Activated CD8-positive, alpha-beta T cell treated with anti-CD3 and anti-CD28 coated beads for 36 hours (primary cell): ENCODE measurements around the gene STK24. TPM values are rescaled to one million over a fixed set of nuclear protein-coding genes. Genes with fewer than 3 reads are reported as not detected.

ENCODE experiments used
- ATAC-seq: fragments of 200-7000 bp; cut with Tn5 transposase; one replicate; pipeline ENCODE4 v1.10.0; 2021; ENCODE audit warnings: mild to moderate bottlenecking, moderate library complexity
- CTCF ChIA-PET: fragments of 350-600 bp; sonication (Branson Sonifier 250); formaldehyde crosslinking; loops from one replicate; lab custom pipeline; 2021; ENCODE audit warnings: antibody characterized with exemption; lab: Charles Lee
- POLR2A ChIA-PET: fragments of 350-600 bp; sonication (Branson Sonifier 250); formaldehyde crosslinking; loops from one replicate; lab custom pipeline; 2021; ENCODE audit warnings: antibody characterized with exemption; lab: Charles Lee
- DNase-seq: peaks from one replicate; pipeline ENCODE4 v3.0.0-alpha.2; 2020
- H3K27ac Mint-ChIP-seq: one replicate; pipeline ENCODE4 v1.8.0; 2021; ENCODE audit warnings: mild to moderate bottlenecking, mixed read lengths
- H3K27me3 Mint-ChIP-seq: one replicate; pipeline ENCODE4 v1.8.0; 2021; ENCODE audit warnings: mixed read lengths
- H3K36me3 Mint-ChIP-seq: one replicate; pipeline ENCODE4 v1.8.0; 2021; ENCODE audit warnings: low read depth, mixed read lengths
- H3K4me1 Mint-ChIP-seq: one replicate; pipeline ENCODE4 v1.8.0; 2021; ENCODE audit warnings: low read depth, mixed read lengths
- H3K4me3 Mint-ChIP-seq: one replicate; pipeline ENCODE4 v1.8.0; 2021; ENCODE audit warnings: mild to moderate bottlenecking, moderate library complexity, mixed read lengths
- H3K9me3 Mint-ChIP-seq: one replicate; pipeline ENCODE4 v1.8.0; 2021; ENCODE audit warnings: mixed read lengths
- CTCF ChIP-seq: fragments of 200-600 bp; IDR thresholded peaks from one replicate; pipeline ENCODE4 v1.8.0; 2022; ENCODE audit warnings: antibody characterized with exemption, mild to moderate bottlenecking
- intact Hi-C: fragments of 100-400 bp; cut with micrococcal nuclease; formaldehyde crosslinking; loops from one replicate; pipeline ENCODE4 v1.10.0; 2022
- total RNA-seq, 2 experiments: library from RNA; stranded (reverse); gene quantifications; one replicate each; pipeline ENCODE4 v1.2.3, GENCODE V29; 2021

STK24 gene
- total RNA-seq, 2 experiments from 2014 or later: 118 TPM

GRCh38 chr13:98473788-98474144, 103.1 kb downstream of the STK24 start:
- Mint-ChIP-seq H3K4me1 (peaks cover 54% of the 10 kb centered on the region), H3K4me3 (no peak overlapping the region), H3K27ac (peak overlapping the region; percentile 35), H3K9me3 (no peaks in the 10 kb centered on the region), H3K36me3 (peaks cover 61% of the 10 kb centered on the region), H3K27me3 (no peaks in the 10 kb centered on the region)
- DNase-seq (no peak), ATAC-seq (no peak)
- CTCF ChIA-PET: interaction anchor here (4.1 kb wide), 1 partner anchor 179 kb away, joined by 18 read pairs; no protein-coding TSS in a partner anchor
- intact Hi-C loops: no loop called here
- POLR2A ChIA-PET: no interaction called here
- no peak for TF ChIP-seq CTCF

GRCh38 chr13:98473135-98473787, 103.6 kb downstream of the STK24 start:
- H3K9me3 Mint-ChIP-seq: no peaks in the 10 kb centered on the region
- H3K4me3 Mint-ChIP-seq: no peak overlapping the region
- POLR2A ChIA-PET: no interaction called here
- no peak for DNase-seq
- ATAC-seq: no peak
- CTCF ChIA-PET: interaction anchor here (1.8 to 4.1 kb wide), 2 partner anchors 27 to 180 kb away, joined by 4 to 18 read pairs; no protein-coding TSS in a partner anchor
- H3K27me3 Mint-ChIP-seq: no peaks in the 10 kb centered on the region
- H3K27ac Mint-ChIP-seq: peak overlapping the region; percentile 69
- peaks cover 59% of the 10 kb centered on the region for H3K36me3 Mint-ChIP-seq
- no peak for TF ChIP-seq CTCF
- intact Hi-C loops: no loop called here
- H3K4me1 Mint-ChIP-seq: peaks cover 51% of the 10 kb centered on the region

DNA sequence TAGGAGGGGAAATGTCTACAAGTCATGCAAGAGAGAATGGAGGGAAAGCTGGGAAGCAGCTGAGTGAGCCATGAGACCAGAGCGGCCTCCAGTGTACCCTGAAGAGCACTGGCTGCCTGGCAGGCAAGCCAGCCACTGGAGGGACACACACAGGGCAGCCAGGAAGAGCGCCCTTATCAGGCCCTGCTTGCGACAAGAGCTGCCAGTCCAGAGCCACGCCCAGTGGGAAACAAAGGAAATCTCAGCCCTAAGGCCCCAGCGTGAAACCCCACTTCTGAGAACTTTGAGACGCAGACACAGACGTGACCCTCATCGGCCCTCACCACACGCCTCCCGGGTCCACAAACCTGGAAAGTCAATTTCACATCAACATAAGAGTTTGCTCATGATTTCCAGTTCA, 105.0 kb downstream of the STK24 start:
- no peak overlapping the region for H3K4me3 Mint-ChIP-seq
- ChIA-PET CTCF (interaction anchor here (1.4 to 4.1 kb wide), 3 partner anchors 26 to 194 kb away, joined by 3 to 18 read pairs (median 4); no protein-coding TSS in a partner anchor), POLR2A (no interaction called here)
- no peak for ATAC-seq
- no peaks in the 10 kb centered on the region for H3K9me3 Mint-ChIP-seq
- H3K36me3 Mint-ChIP-seq: peaks cover 54% of the 10 kb centered on the region
- no peaks in the 10 kb centered on the region for H3K27me3 Mint-ChIP-seq
- no peak for TF ChIP-seq CTCF
- peaks cover 52% of the 10 kb centered on the region for H3K4me1 Mint-ChIP-seq
- H3K27ac Mint-ChIP-seq: peak overlapping the region; percentile 36
- intact Hi-C loops: no loop called here
- DNase-seq: no peak

GRCh38 chr13:98470920-98471319, 106.0 kb downstream of the STK24 start:
- H3K4me3 Mint-ChIP-seq: no peak overlapping the region
- no peaks in the 10 kb centered on the region for H3K9me3 Mint-ChIP-seq
- H3K36me3 Mint-ChIP-seq: peaks cover 53% of the 10 kb centered on the region
- H3K27ac Mint-ChIP-seq: no peak overlapping the region
- no peak for ATAC-seq
- intact Hi-C loops: no loop called here
- CTCF ChIA-PET: interaction anchor here (1.0 to 4.1 kb wide), 3 partner anchors 11 to 182 kb away, joined by 3 to 18 read pairs (median 6); no protein-coding TSS in a partner anchor
- DNase-seq: no peak
- H3K27me3 Mint-ChIP-seq: no peaks in the 10 kb centered on the region
- peaks cover 50% of the 10 kb centered on the region for H3K4me1 Mint-ChIP-seq
- no peak for TF ChIP-seq CTCF
- POLR2A ChIA-PET: no interaction called here

- peaks cover 47% of the 10 kb centered on the region for H3K36me3 Mint-ChIP-seq
- DNase-seq: no peak
- intact Hi-C loops: no loop called here
- H3K4me1 Mint-ChIP-seq: peaks cover 41% of the 10 kb centered on the region
- ATAC-seq: no peak
- no peak overlapping the region for H3K4me3 Mint-ChIP-seq
- CTCF ChIA-PET: interaction anchor here (1.9 kb wide), 1 partner anchor 184 kb away, joined by 7 read pairs; no protein-coding TSS in a partner anchor
- H3K9me3 Mint-ChIP-seq: no peaks in the 10 kb centered on the region
- no peaks in the 10 kb centered on the region for H3K27me3 Mint-ChIP-seq
- H3K27ac Mint-ChIP-seq: no peak overlapping the region
- TF ChIP-seq CTCF: no peak
- POLR2A ChIA-PET: no interaction called here
These were observed 108.0 kb downstream of the STK24 start for GRCh38 chr13:98468929-98469328.
